Astrocyte of the hippocampus (primary cell): ENCODE data around the gene APOA1.

ENCODE experiments used
- DNase-seq: peaks from one replicate; pipeline ENCODE4 v3.0.0; 2011; ENCODE audit warnings: low read depth, low spot score

Gene APOA1

GRCh38 chr11:116837231-116838091 is at the start of gene APOA1:
TSS of gene APOA1 (minus strand) at chr11:116837622. CDS start at chr11:116837387, 235 bp downstream.
- DNase-seq = peak; percentile 16

- peak; percentile 73 for DNase-seq
Observed at GRCh38 chr11:116885951-116886655, 48.7 kb upstream of the APOA1 start.

GRCh38 chr11:116882386-116882785 is 45.0 kb upstream of the APOA1 start:
- DNase-seq = peak; percentile 70

GRCh38 chr11:116881143-116881542 is 43.7 kb upstream of the APOA1 start:
- no peak for DNase-seq

GRCh38 chr11:116879800-116880625 is 42.6 kb upstream of the APOA1 start:
- DNase-seq = peak; percentile 85

- no peak for DNase-seq
Observed at GRCh38 chr11:116876656-116877055, 39.2 kb upstream of the APOA1 start.

GRCh38 chr11:116875194-116875593 is 37.8 kb upstream of the APOA1 start:
- DNase-seq = no peak

- no peak for DNase-seq
Observed at GRCh38 chr11:116874251-116874650, 36.8 kb upstream of the APOA1 start.

- DNase-seq = no peak
Observed at GRCh38 chr11:116873381-116873780, 36.0 kb upstream of the APOA1 start.

- peak; percentile 78 for DNase-seq
Observed at GRCh38 chr11:116871248-116871647, 33.8 kb upstream of the APOA1 start.

GRCh38 chr11:116870054-116870453 is 32.6 kb upstream of the APOA1 start:
- DNase-seq = no peak

GRCh38 chr11:116869610-116870009 is 32.2 kb upstream of the APOA1 start:
- no peak for DNase-seq

- DNase-seq = no peak
Observed at GRCh38 chr11:116868066-116868465, 30.6 kb upstream of the APOA1 start.

- DNase-seq = no peak
Observed at GRCh38 chr11:116867619-116868018, 30.2 kb upstream of the APOA1 start.

GRCh38 chr11:116866804-116867455 is 29.5 kb upstream of the APOA1 start:
- DNase-seq = no peak

GRCh38 chr11:116865696-116866095 is 28.3 kb upstream of the APOA1 start:
- DNase-seq = no peak

GRCh38 chr11:116864531-116864930 is 27.1 kb upstream of the APOA1 start:
- DNase-seq = no peak

GRCh38 chr11:116862951-116863350 is 25.5 kb upstream of the APOA1 start:
- DNase-seq = peak; percentile 38

- DNase-seq = no peak
Observed at GRCh38 chr11:116862185-116862584, 24.8 kb upstream of the APOA1 start.

- DNase-seq = peak; percentile 72
Observed at GRCh38 chr11:116861539-116861938, 24.1 kb upstream of the APOA1 start.

- no peak for DNase-seq
Observed at GRCh38 chr11:116860303-116860702, 22.9 kb upstream of the APOA1 start.
